ENCODE data around the gene KATNB1.

The KATNB1 gene

DNA sequence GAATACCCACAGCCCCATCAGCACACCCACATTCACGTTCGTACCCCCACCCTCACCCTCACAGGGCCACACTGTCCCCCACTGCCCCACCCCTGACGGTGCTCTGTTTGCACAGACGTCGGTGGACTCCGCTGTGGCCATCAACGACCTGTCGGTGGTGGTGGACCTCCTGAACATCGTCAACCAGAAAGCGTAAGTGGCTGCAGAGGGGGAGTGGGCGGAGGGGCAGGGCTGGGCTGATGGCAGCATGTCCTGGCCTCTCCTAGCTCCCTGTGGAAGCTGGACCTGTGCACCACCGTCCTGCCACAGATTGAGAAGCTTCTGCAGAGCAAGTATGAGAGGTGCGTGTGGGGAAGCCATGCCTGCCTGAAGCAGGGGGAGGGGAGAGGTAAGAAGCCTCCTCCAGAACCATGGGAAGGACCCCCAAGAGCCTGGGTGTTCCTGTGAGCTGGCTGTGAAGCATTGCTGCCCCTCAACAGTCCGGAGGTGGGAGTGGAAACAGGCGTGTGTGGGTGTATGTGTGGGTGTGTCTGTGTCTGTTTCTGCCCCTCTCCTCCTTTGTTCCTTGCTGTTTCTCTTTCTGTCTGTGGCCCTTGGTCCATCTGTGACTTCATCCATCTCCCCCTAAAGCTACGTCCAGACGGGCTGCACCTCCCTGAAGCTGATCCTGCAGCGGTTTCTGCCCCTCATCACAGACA, 20.3 kb downstream of the KATNB1 start:
- no peak overlapping the region for H3K4me3 ChIP-seq (ENCODE audit: low read depth, low read length)

DNA sequence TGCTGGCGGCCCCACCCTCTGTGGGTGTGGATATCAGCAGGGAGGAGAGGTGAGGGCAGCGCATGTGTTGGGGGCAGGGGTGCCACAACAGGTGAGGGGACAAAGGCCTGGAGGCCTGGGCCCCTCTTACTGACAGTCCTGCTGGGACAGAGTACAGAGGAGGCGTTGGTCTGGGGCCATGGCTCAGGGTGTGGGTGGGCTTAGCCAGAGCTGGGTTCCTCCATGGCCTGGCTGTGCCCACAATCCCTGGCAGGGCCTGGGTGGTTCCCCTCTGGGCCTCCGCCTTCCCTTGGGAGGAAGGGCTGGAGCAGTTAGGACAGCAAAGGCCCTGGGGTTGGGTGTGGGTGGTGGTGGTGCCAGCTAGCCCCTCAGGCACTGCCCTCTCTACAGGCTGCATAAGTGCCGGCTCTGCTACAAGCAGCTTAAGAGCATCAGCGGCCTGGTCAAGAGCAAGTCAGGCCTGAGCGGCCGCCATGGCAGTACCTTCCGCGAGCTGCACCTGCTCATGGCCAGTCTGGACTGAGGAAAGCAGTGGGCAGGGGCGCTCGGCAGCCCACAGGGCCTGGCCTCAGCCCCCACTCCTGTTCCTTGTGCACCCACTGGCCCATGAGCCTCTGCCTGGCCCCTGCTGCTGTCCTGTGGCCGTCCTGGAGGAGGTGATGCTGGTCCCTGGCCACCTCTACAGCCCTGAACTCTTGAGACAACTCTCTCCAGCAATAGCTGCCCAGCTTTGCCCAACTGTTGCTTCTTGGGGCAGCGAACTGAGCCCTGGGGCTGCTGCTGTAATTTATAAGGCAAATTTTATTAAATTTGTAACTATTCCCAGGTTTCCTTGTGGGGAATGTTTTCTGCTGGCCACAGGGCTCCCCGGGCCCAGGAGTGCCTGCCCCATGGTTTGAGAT, 21.1 kb downstream of the KATNB1 start:
- H3K4me3 ChIP-seq (ENCODE audit: low read depth, low read length), result no peak overlapping the region

DNA sequence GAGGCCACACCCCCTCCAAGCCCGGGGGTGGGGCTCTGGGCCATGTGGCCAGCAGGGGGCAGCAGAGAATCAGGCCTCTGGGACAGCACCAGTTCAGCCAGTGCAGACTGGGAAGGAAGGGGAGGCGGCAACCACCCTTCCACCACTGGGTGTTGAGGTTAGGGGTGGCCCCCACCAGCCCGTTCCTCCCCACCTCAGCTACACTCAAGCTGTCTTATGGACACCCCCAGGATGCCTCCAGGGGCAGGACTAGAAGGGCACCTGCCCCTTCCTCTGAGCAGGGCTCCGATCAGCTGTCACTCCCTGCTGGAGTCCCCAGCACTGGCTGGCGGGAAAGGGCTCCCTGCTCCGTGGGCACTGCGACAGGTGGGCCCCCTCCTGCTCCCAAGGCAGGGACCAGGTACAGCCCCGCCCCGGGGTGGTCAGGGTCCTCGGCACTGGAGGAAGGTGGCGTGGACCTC, 21.8 kb downstream of the KATNB1 start:
- no peak overlapping the region for H3K4me3 ChIP-seq (ENCODE audit: low read depth, low read length)

DNA sequence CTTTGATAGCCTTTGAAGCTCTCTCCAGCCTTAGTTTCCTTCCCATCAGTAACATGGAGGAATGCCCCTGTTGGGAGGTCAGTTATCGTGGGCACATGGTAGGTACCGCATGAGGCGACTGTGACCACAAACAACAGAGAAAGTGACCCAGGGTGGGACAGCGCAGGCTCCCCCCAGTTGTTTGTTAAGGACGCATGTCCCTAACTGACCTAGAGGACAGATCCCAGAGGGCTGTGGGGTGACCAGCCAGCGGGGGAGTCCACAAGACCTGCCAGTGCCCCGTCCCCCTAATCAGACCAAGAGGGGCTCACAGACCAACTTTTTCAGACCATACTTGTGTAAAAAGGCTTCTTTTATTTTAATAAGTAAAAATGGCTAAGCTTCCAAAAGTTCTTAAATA, 22.3 kb downstream of the KATNB1 start:
- no peak overlapping the region for H3K4me3 ChIP-seq (ENCODE audit: low read depth, low read length)

DNA sequence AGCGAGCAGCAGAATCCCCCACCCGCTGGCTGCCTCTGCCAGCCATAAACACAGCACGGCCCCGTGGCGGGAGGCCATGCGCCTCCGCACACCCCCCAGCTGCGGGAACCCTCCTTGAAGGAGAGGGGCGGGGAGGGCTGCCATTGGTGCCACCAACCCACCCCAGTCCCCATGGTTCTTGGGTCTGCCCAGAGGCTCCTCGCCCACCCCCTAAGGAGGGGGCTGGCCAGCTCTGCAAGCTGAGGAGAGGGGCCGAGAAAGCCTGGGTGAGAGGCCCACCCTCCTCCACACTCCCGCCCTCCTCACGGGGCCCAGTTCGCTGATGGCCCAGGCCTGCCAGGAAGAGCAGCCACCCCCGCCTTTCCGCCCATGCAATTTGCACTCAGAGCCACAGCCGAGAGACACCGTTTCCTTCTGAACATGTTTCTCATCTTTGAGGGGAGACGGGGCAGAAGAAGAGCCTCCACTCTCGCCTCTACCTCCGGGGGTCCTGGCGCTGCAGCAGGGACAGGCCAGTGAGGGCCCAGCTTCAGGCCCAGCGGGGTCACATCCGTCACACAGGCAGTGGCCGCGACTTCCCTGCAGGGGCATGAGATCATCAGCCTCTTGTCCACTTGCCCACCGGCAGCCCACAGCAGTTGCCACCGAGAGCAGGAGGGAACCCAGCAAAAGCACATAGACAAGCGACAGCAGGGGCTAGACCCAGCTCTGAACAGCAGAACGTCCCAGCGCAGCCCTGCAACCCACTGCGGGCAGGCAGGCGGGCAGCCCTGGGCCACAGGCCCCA, 23.0 kb downstream of the KATNB1 start:
- H3K4me3 ChIP-seq (ENCODE audit: low read depth, low read length), result no peak overlapping the region

DNA sequence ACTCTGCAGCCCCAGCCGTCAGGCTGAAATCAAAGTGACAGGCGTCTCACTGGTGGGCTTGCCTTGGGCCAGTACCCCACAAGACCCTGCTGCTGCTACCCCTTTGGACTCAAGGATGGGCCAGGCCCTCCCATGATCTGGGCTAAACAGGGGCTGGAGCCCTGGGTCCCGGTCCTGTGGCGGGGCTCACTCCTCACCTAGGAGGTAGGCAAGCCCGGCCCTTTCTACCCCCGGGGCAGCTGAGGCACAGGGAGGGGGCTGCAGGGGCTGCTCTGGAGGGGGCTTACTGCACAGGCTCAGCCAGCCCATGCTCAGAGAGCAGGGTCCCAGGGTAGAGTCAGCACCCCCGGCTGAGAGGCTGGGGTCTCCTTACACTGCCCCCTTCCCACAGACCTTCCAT, 23.6 kb downstream of the KATNB1 start:
- no peak overlapping the region for H3K4me3 ChIP-seq (ENCODE audit: low read depth, low read length)

DNA sequence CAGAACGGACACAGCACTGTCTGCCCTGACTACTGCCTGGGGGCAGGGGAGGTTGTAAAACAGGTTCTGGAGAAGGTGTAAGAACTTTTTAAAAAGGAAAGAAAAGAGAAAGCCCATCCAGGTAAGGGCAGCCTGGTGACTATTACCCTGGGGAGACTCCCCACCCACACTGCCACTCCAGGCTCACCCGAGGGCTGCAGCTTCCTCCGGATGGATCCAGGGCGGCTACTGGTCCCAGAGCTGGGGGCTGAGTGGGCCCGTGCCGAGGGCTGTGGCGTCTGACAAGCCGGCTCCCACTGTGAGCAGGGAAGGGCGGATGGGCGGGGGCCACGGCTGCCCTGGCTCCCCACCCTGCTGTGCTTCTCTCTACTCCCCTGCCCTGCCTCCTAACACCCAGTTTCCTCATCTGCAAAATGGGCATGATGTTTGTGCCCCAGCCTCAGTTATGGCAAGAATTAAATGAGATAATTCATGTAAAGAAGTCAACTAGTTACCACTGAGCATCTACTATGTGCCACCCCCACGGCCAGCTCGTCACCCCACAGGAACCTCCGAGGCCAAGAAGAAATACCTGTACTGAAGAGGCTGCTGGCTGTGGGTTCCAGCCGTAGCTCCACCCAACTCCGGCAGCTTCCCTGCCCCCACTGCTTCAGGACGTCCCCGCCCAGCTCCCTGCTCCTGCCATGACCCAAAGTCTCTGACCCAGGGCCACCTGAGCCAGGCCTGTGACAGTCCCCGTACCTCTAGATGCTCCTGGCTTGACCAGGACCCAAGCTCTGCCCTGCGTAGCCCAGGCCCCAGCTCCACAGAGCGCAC, 24.2 kb downstream of the KATNB1 start:
- H3K4me3 ChIP-seq (ENCODE audit: low read depth, low read length), result no peak overlapping the region

DNA sequence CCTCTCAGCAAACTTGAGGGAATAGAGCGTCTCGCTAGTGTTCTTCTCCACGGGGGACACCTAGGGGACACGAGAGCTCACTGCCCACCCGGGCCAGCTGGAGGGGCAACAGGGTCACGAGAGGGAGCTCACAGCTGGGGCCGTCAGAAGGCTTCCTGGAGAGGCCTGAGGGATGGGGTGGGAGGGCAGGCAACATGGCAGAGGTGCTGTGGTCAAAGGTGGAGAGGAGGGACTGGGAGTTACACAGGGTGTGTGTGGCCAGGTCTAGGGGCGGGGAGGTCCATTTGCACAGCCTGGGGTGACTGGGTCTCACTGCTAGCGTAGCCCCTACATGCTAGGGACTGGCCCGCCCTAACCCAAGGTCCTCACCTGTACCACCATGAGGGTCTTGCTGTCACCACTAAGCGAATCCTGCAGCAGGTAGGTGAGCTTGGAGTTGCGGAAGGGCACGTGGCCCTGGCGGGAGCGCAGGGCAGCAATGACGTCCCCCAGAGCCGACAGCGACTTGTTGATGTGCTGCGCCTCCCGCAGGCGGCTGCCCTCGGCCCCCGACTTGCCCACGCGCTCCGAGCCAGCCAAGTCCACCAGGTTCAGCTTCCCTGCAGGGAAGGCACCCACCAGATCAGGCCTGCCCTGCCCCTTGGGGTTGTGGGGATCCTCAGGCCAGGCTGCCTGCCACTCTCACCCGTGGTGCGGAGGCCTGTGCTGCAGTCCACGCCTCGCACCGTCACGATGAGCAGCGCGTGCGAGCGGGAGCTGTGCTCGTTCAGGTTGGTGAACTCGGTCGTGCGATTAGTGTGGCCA, 25.0 kb downstream of the KATNB1 start:
- H3K4me3 ChIP-seq (ENCODE audit: low read depth, low read length), result no peak overlapping the region

DNA sequence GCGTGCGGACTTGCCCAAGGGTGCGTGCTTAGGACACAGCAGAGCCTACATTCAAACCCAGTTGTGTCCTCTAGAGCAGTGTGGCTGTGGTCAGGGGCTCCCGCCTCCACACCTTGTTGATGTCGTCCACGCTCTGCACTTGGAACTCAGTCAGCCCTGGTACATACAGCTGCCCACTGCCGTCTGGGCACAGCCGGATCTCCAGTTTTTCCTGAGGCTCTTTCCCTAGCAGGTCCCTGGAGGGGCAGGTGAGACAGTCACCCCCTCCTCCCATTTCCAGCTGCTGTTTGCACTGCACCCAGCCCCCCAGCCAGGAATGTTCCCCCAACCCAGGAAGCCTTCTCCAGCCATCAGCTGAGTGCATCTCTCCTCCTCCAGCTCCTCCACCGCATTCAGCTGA, 25.7 kb downstream of the KATNB1 start:
- no peak overlapping the region for H3K4me3 ChIP-seq (ENCODE audit: low read depth, low read length)

DNA sequence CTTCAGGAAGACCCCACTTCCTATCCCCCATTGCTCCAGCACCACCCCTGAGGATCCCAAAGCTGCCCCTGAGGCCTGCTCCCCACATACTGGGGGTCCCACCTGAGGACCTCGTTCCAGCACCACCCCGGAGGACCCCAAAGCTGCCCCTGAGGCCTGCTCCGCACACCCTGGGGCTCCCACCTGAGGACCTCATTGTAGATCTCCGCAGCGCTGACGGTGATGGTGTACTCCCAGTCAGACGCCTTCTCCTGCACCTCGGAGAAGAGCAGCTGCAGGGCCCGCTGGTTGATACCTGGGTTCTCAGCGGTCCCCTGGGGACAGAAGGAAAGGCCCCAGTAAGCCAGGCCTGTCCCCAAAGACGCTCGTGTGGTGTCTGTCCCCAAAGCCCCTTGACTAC, 26.4 kb downstream of the KATNB1 start:
- no peak overlapping the region for H3K4me3 ChIP-seq (ENCODE audit: low read depth, low read length)

DNA sequence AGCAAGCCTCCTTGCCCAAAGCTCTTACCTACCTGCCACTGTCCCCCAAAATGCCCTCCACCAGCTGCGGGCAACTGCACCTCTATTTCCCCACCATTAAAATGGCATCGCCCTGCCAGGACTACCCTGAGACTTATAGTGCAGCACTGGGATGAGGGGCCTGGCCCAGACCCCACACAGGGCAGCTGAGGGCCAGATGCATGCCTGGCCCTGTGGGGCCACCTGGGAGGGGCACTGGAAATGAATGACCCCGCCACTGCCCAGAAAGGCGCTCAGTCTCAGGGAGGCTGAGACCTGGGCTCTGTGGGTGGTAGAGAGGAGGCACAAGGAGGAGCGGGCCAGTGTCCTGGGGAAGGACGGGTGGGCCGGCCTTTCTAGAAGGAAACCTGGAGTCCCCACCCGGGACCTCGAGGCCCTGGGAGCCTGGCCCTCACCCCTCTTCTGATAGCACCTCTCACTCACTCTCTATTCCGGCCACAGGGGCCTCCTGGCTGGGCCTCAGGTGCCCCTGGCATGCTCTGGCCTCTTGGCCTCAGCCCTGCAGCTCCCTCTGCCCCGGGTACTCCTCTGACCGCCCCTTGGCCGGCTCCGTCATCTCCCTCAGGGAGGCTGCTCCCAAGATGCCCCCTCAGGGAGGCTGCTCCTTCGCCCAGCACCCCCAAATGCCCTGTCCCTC, 26.9 kb downstream of the KATNB1 start:
- no peak overlapping the region for H3K4me3 ChIP-seq (ENCODE audit: low read depth, low read length)

DNA sequence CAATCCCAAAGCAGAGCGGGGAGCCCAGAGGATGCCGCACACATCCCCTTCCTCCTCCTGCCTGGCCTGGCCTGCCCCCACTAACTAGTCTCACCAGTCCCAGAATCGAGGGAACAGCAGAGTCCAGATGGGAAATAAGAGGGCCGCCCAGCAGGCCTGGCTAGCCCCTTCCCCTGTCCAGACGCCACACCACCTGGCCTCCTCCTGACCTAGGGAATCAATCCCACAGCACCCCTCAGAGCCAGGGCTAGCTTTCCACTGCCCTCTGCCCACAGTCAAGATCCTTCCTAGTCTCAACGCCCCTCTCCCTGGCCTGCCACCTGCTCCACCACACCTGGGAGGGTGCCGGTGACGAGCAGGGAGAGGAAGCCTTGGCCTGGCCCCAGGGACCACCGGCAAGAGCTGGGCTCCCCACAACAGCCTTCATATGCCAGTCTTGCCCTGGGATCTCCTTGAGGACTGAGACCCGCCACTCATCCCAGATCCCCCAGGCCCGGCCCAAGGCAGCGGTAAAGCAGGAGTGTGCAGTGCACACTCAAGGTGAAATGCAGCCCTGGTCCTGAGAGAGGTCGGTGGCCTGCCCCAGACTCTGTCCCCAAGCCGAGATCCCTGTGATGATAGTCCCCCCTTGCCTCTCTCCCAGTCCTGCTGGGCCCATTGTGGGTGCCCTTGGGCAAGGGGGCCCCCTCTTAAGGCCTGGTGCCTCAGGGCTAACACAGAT, 27.9 kb downstream of the KATNB1 start:
- no peak overlapping the region for H3K4me3 ChIP-seq (ENCODE audit: low read depth, low read length)

DNA sequence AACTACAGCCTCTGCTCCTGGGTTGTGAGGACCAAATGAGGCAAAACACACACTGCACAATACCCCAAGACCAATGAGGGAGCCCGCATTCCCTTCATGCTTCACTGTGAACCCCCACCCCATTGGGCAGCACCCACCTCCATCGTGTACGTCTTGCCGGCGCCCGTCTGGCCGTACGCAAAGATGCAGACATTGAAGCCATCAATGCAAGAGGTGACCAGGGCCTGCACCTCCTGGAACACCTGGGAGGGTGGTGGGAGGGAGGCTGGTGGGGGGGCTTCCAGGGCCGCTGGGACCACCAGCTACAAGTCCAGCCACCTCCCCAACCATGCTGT, 28.4 kb downstream of the KATNB1 start:
- H3K4me3 ChIP-seq (ENCODE audit: low read depth, low read length), result no peak overlapping the region

DNA sequence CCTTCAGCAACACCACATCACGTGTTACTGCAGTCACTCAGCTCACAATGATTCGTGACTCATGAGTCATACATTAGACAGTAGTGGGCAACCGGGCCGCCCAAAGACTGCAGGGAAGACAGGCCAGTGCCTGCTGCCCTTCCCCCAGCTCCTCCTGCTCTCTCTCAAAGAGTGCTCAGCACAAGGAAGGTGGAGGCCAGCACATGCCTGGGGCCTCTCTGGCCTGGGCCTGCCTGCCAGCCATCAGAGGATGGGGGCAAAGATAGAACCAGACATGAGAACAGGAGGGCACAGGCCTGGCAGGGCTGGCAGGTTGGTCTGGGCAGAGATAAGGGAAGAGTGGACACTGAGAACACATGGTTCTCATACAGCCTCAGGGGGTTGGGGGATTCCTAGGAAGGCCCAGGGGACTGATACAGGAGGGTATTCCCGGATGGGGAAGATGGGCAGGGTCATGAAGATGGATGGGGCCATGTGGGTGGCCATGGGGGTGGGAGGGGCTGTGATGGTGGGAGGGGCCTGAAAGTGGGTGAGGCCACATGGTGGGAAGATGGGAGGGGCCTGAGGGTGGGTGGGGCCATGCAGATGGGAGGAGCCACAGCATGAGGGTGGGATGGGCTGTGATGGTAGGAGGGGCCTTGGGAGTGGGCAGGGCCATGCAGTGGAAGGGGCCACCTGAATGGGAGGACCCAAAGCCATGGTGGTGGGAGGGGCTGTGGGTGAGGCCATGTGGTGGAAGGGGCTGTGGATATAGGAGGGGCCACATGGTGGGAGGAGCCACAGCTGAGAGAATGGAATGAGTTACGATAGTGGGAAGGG, 29.0 kb downstream of the KATNB1 start:
- H3K4me3 ChIP-seq (ENCODE audit: low read depth, low read length), result no peak overlapping the region

DNA sequence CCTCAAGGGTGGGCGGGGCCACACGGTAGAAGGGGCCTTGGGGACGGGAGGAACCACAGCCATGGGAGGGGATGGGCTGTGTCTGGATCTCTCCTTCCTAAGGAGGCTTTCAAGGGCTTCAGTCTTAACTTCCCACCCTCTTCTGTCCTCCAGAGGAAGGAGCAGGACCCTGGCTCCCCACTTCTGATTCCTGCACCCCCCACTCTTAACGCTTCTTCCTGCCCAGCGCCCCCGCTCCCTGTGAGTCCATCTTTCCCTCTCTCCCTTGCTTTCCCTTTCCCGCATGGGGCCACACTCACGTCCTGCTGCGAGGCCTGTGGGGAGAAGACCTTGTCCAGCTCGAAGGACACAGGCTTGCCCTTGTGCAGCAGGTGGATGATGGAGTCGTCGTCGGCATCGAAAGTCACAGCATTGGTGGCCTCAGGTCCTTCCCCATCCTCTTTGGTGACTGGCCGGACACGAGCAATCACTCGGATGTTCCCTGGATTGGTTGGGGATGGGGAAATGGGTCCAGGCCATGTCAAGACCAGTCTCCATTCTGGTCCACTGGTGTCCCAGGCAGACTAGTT, 29.7 kb downstream of the KATNB1 start:
- H3K4me3 ChIP-seq (ENCODE audit: low read depth, low read length), result no peak overlapping the region

DNA sequence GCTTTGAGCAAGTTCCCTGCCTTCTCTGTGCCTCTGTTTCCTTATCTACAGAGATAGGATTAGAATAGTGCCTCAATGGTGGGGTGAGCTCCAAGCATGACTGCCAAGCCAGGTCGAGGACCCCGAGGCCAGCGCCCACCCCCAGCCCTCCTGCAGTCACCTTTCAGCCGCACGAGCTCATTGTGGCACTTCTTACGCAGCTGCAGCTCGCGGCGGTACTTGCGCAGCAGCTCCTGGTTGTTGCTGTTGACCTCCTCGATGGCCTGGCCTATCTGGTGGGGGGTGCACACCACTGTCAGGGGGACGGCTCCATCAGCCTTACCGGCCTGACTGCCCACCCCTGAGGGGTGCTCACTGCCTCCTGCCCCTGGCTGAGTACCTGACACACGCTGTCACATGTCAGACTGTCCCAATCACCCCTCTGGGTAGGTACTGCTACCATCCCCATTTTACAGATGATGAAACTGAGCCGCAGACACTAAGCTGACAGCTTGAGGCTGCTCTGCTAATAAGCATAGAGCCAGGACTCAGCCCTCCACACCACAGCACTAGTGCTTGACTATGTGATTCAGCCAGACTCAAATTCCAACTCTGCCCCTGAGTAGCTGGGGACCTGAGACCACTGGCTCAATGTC, 31.3 kb downstream of the KATNB1 start:
- no peak overlapping the region for H3K4me3 ChIP-seq (ENCODE audit: low read depth, low read length)

DNA sequence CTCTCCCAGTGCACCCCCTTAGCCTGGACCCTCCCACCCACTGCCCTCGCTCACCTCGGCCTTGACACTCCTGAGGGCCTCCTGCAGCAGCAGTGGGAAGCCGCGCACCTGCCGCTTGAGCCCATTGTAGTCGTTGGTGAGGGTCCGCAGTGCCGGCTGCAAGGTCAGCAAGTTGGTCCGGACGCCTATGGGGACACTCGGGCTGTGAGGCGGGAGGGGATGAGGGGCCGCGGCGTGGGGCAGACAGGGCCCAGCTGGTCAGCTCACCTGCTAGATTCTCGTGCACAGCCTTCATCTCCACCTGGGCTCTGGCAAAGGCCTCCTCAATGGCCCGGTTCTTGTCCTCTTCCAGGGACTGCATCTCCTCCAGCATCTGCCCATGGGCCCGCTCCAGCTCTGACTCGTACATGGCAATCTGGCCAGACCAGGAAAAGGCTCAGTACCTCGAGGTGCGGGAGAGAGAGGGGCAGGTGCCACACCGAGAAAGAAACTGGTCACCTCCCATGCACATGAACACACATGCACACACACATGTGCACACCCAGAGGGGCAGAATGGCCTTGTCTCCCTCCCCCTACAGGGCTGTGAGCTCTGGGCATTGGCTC, 34.1 kb downstream of the KATNB1 start:
- H3K4me3 ChIP-seq (ENCODE audit: low read depth, low read length), result no peak overlapping the region
